ENCODE measurements around the gene ASCL3.
A peak's percentile ranks its signal among the peaks of the same experiment; 100 is the strongest.
"Not testable (repeated sequence)": the region's sequence is repeated elsewhere in the genome, so short reads cannot be mapped to it uniquely, and the experiment has no call there.

The ASCL3 gene

DNA sequence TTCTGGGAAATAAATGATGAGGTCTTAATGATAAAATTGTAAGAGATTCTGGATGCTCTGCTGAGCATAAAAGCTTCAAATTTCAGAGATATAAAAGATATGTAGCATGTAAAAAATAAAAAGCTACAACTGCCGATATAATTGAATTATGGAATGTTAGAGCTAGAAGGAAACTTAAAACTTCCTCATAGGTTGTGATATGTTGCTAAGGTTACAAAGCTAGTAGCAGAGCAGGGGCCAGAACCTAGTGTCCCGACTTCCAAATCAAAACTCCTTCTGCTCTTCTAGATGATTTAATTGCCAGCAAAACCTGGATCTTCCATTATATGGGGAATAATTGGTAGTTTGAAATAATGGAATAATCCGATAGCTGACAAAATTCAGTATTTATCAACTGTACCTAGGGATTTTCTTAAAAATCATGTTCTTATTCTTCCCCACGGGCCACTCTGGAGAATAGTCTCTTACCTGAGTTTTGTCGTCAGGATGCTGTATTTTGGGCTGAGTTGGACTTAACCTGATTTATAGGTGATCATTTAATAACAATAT is at the start of gene ASCL3:
ASCL3 (minus strand) TSS at position 499 of the 549 bp plus-strand sequence. CDS start 4,855 bp downstream, outside the sequence.
- DNase-seq, result no peak

- no peak for DNase-seq
Measured at GRCh38 chr11:8989453-8989852, 46.6 kb upstream of the ASCL3 start.

- no peak for DNase-seq
Measured at GRCh38 chr11:8988329-8989234, 45.8 kb upstream of the ASCL3 start.

- DNase-seq, result no peak
Measured at GRCh38 chr11:8987446-8987845, 44.6 kb upstream of the ASCL3 start.

DNA sequence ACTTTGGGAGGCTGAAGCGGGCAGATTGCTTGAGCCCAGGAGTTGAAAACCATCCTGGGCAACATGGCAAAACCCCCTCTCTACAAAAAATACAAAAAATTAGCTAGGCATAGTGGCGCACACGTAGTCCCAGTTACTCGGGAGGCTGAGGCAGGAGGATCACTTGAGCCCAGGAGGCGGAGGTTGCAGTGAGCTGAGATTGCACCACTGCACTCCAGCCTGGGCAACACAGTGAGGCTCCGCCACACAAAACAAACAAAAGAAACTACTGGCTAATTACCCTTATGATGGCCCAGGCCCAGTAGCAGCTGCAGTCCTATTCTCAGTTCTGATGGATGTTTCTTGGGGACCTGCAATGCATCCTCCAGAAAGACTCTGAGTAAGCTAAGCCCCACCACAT is 44.0 kb upstream of the ASCL3 start:
- not testable (repeated sequence) for DNase-seq

GRCh38 chr11:8985462-8985861 is 42.6 kb upstream of the ASCL3 start:
- DNase-seq, result no peak

DNA sequence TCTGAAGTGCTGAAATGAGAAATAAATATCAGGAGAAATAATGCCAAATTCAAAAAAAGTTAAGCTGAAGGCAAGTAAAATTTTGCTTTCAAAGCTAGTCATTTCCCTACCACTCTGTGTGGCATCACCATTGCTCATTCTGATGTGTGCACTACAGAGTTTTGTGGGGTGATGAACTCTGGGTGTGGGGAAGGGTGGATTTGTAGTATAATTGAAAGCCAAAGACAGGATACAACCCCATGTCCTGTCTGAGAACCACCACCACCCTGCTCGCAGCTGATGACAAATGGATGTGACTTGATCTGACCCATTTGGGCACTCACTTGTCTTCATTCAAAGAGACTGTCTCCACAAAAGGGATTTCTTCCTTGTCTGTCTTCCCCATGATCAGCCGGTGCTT is 40.7 kb upstream of the ASCL3 start:
- DNase-seq, result no peak

GRCh38 chr11:8980485-8980884 is 37.7 kb upstream of the ASCL3 start:
- no peak for DNase-seq

- DNase-seq, result not testable (repeated sequence)
Measured at GRCh38 chr11:8979365-8979764, 36.5 kb upstream of the ASCL3 start.

DNA sequence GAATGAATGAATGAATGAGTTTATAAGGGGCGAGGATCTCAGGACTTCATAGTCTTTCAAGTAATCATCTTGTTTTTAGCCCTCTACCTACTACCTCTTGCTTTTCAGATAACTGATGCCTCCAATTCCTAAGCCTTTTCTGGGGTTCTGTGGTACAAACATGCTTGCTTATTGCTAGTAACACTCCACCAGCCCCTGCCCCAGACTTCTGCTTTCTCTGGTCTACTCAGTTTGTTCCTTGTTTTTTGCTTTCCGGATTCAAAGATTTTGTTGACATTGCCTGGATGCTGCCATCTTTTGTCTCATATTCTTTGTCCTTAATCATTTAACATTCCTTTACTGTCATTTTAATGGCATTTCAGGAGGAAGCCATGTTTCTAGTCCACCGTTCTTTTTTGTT is 30.3 kb upstream of the ASCL3 start:
- DNase-seq, result no peak

DNA sequence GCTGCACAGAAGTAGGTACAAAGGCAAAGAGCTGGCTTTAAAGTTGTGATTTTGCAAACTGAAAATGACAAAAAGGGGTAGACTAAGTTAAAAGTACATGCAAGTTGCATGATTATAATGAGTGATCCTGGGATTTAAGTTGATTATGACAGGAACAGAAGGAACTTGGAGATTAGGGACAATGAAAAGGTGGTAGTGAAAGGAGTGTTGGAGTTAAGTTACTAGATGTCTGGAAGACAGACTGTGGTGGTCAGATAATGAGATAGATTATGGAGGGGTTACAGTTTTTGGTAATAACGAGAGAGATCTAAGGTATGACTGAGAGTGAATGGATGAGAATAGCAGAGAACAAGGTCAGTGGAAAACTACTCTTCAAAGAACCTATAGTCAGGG is 29.1 kb upstream of the ASCL3 start:
- DNase-seq, result no peak

GRCh38 chr11:8971196-8971923 is 28.5 kb upstream of the ASCL3 start:
- no peak for DNase-seq

- no peak for DNase-seq
Measured at GRCh38 chr11:8967184-8967583, 24.4 kb upstream of the ASCL3 start.

DNA sequence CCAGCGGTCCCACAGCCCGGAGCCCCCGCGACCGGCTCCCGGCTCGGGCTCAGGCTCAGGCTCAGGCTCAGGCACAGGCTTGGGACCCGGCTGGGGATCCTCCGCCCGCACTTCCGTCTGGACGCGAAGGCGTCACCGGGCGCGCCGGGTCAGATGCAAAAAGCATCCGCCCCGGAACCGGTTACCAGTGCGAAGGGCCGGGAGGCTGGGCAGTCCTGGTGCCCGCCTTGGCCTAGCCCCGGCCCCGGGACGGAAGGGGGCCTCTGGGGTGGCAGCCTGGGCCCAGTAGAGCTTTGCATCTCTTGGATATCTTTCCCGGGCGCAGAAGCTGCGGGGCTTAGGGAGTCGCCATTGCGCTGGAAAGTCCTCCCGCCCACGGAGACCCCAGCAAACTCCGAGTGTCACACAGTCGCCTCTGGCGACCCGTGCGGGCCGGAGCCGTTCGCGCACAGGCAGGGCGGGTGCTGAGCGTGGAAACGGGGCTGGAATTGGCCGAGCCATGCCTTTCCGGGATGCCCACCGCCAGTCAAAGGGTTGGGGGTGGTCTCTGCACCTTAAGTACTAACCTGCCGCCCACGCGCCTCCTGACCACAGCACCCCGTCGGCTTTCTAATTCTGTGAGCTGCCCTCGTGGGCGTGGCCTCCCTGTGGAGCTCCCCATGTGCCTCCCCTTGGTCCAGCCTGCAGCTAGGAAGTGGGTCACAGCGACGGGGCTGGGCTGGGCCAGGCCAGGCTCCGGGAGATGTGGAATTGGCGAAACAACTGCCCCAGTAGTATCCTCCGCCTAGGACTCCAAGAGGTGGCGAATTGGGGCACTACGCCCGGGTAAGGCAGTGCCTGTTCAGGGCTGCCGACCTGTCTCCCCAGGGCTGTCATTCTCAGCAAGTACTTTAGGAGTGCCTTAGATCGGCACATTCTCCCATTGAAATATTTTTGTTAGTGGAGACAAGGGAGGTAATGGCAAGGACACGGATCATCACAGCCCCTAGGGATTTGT is 21.8 kb upstream of the ASCL3 start, which contains the start of gene TMEM9B:
TMEM9B (minus strand) TSS at position 119 of the 997 bp plus-strand sequence. CDS start 129 bp downstream, outside the sequence.
- peak; percentile 55 to 71 (median 66) for DNase-seq

GRCh38 chr11:8963569-8964323 is 20.9 kb upstream of the ASCL3 start:
- DNase-seq, result peak; percentile 55 to 71 (median 66)

- no peak for DNase-seq
Measured at GRCh38 chr11:8962841-8963240, 20.0 kb upstream of the ASCL3 start.

GRCh38 chr11:8961401-8961800 is 18.6 kb upstream of the ASCL3 start:
- DNase-seq, result no peak

GRCh38 chr11:8959546-8960166 is 16.8 kb upstream of the ASCL3 start:
- no peak for DNase-seq

DNA sequence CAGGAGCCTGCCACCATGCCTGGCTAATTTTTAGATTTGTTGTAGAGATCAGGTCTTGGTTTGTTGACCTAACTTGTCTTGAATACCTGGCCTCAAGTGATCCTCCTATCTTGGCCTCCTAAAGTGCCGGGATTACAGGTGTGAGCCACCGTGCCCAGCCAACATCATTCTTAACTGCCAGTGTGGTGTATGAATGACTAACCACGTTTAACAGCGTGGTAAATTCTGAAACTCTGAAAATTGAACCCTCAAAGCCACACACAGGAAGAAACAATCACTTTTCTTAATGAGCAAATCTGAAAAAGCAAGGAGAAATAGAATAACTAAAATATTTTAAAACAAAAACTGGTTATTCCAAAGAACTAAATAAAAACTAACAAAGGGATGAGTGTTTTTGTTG is 14.0 kb upstream of the ASCL3 start:
- no peak for DNase-seq

- no peak for DNase-seq
Measured at GRCh38 chr11:8948886-8949285, 6.1 kb upstream of the ASCL3 start.

Measured in activated CD4-positive, CD25-positive, alpha-beta regulatory T cell (primary cell).